Pons (tissue), 1 donor: Measurements from ENCODE around the gene CPD.

Experiments
- DNase-seq: peaks from one replicate; pipeline ENCODE4 v3.0.0-alpha.2; 2016; ENCODE audit warnings: low spot score

Gene CPD

DNA sequence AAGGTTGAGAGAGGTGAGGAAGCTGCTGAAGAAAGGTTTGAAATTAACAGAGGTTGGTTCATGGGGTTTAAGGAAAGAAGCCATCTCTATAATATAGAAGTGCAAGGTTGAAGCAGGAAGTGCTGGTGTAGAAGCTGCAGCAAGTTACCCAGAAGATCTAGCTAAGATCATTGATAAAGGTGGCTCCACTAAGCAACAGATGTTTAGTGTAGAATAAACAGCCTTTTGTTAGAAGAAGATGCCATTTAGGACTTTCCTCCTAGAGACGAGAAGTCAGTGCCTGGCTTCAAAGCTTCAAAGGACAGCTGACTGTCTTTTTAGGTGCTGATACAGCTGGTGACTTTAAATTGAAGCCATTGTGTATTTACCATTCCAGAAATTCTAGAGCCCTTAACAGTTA lies 127.8 kb downstream of the CPD start:
- DNase-seq = peak; percentile 19

DNA sequence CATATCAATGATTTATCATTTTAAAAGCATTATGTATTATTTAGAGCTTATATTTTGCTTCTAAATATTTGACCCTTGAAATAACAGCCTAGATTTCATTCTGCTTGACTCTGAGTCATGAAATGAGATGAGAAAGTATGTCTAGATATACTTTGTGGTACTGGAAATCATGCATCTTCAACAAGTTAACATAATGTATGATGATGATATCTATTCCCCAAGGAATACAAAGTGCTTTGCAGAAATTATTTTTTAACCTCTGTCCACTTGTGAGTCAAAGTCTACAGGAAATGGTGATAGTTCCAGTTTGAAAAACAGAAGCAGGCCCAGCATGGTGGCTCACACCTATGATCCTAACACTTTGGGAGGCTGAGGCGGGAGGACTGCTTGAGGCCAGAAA lies 134.6 kb downstream of the CPD start:
- no peak for DNase-seq

DNA sequence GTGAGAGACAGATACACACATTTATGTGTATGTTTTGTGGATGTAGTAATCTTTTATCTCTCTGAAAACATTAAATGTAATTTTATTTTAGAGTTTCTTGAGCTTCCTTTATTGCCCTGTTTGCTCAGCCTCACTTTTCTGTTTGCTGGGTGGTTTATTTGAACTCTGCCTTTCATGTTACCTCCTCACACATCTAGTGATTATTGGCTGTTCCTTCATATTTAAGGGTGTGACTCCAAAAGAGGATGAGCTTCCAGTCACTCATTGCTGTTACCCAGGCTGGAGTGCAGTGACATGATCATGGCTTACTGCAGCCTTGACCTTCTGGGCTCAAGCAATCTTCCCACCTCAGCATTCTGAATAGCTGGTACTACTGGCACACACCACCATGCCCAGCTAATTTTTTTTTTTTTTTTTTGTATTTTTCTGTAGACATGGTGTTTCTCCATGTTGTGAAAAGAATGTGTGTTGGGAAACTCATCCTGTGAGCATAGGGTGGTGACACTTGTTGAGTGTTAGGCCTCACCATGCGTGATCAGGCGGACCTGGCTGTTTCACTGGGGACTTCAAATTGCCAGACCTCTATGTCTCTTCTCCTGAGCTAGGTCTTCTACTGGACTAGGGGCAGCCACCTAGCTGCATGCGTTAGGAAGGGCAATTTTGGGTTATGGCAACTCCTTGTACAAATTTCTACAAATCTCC lies 136.3 kb downstream of the CPD start:
- no peak for DNase-seq

DNA sequence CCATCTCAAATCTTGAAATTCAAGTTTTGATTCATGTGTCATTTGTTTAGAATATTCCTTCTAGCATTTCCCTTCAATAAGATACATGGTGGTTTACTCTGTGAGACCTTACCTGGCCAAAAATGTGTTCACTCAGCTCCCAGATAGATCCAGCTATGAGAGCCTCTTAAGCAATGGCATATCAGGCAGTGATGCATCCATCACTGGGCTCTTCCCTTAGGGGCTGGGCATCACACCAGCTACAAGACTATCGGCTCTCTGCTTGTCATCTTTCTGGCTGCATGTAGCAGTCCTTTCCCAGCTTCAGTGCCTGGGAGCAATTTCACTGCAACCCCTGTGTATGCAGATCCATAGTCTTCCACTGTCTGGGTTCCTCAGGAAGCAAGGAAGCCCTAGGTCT lies 139.1 kb downstream of the CPD start:
- no peak for DNase-seq

DNA sequence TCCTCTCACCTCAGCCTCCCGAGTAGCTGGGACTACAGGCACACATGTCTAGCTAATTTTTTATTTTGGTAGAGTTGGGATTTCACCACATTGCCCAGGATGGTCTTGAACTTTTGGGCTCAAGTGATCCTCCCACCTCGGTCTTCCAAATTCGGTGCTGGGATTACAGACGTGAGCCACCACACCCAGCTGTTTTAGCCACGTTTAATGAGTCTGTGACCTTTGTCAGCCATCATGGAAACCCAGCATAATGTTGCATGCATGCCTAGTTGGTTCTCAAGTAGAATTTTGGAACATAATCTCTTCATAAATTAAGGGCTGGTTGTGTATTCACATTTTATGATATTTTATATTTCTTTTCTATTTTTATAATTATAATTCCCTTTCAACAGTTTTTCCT lies 140.4 kb downstream of the CPD start:
- no peak for DNase-seq
